HG03045 (cell line): Measurements from ENCODE around the gene ESRRA.

Experiments
- ATAC-seq: cut with Tn5 transposase; IDR thresholded peaks from one replicate; pipeline ENCODE4 v1.9.1; 2021; ENCODE audit warnings: mild to moderate bottlenecking, moderate library complexity; ENCODE audit not compliant: unreplicated experiment

Gene ESRRA

DNA sequence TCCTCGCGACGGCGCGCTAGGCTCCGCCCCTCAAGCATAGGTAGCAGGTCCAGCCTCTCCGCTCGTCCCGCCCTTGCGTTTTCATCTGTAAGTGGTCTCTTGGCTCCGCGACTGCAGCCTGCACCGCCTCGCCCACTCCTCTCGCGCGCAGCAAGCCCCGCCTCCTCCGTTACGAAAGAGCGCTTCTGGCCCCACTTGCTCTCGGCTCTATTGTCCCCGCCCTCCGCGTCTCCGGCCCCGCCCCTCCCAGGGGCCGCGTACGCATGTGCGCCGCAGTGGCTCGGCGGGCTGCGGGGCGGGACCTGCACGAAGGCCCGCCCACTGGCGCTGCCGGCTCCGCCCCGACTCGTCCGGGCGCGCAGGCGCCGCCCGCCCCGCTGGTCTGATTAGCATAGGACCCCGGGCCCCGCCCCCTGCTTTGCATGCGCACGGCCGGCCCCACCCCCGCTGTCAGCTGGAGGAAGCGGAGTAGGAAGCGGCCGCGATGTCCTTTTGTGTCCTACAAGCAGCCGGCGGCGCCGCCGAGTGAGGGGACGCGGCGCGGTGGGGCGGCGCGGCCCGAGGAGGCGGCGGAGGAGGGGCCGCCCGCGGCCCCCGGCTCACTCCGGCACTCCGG is at the start of gene ESRRA:
Gene ESRRA (plus strand): TSS at position 450 of the 616 bp plus-strand sequence. CDS start 1,656 bp downstream, outside the sequence.
- peak; percentile 70 for ATAC-seq

DNA sequence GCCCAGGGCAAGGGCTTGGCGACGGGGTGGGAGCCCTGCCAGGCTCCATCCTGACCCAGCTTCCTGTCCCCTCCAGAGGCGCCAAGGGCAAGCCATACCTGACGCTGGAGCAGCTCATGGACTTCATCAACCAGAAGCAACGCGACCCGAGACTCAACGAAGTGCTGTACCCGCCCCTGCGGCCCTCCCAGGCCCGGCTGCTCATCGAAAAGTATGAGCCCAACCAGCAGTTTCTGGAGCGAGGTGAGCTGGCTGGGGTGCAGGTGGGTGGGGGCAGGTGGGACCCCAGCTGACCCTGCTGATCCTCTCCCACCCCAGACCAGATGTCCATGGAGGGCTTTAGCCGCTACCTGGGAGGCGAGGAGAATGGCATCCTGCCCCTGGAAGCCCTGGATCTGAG is 49.0 kb upstream of the ESRRA start:
- no peak for ATAC-seq

DNA sequence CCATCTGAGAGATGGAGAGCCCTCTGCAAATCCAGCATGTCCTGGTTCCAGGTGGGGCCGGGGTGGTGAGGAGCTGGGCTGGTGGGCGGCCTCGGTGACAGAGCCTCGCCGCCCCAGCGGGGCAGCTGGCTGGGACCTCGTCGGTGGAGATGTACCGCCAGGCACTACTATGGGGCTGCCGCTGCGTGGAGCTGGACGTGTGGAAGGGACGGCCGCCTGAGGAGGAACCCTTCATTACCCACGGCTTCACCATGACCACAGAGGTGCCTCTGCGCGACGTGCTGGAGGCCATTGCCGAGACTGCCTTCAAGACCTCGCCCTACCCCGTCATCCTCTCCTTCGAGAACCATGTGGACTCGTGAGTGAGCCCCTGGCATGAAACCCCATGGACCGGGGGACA is 47.0 kb upstream of the ESRRA start:
- no peak for ATAC-seq

DNA sequence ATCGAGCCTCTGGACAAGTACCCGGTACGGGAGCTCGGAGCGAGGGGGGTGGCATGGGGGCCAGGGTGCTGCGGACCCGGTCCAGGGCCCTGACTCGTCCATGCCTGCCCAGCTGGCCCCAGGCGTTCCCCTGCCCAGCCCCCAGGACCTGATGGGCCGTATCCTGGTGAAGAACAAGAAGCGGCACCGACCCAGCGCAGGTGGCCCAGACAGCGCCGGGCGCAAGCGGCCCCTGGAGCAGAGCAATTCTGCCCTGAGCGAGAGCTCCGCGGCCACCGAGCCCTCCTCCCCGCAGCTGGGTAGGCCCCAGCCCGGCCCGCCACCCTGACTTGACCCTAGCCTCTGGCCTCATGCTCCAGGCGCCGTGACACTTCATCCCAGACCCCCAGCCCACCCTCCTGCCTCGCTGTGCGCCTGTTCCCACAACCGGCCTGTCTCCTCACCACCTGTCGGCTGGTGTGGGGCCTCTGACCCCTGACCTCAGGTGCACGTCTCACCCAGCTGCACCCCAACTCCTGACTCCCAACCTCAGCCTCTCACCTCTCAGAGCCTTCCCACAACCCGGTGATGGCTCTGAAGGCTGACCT is 46.3 kb upstream of the ESRRA start:
- no peak for ATAC-seq

DNA sequence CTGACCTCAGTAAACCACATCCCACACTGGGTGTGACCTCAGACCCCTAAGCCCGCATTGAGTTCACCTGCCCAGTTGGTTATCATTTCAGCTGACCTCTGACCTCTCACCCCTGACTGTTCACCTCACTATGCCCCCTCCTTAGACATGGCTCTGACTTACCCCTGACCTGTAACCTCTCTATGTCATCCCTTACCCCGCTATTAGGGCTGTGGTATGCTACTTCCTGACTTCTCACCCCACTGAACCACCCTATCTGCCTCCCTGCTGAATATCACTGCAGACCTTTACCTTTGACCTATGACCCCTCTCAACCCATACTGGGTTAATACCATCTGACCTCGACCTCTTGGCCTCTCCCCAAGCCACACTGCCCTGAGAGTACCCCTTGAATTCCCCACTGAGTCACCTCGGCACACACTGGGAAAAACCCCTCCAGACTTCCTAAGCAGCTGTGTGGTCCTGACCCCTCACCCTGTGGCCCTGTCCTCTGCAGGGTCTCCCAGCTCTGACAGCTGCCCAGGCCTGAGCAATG is 45.7 kb upstream of the ESRRA start:
- ATAC-seq: no peak

DNA sequence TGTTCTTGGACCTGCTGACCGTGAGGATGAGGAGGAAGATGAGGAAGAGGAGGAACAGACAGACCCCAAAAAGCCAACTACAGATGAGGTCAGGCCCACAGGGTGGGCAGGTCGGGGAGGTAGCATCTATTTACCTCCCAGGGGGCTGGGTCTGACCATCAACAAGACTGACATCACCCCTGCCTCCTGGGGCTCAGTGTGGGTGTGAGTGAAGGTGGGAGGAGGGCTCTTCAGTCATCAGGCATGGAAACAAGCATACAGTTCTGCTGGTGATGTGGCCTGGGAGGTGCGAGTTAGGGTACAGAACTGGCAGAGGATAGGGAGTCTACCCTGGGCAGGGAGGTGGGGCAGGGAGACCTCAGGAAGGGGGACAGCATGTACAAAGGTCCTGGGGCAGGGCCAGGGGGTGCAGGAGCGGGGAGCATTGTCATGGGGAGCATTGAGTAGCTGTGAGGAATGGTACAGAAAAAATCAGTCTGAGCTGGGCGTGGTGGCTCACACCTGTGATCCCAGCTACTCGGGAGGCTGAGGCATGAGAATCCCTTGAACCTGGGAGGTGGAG is 45.1 kb upstream of the ESRRA start:
- ATAC-seq: no peak

DNA sequence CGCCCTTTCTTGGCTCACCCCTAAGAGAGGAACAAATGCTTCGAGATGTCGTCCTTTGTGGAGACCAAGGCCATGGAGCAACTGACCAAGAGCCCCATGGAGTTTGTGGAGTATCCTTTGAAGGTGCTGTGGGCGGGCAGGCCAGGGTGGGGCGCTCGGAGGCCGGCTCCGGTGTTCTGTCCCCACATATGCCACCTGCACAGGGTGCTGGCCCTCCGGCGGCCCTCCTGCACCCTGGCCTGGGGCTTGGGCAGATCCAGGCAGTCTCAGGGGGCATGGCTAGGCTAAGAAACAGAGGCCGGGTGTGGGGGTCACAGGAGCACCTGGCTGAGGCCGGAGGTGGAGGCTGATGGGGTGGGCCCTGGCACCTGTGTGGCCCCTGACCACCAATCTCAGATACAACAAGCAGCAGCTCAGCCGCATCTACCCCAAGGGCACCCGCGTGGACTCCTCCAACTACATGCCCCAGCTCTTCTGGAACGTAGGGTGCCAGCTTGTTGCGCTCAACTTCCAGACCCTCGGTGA is 43.7 kb upstream of the ESRRA start:
- no peak for ATAC-seq

DNA sequence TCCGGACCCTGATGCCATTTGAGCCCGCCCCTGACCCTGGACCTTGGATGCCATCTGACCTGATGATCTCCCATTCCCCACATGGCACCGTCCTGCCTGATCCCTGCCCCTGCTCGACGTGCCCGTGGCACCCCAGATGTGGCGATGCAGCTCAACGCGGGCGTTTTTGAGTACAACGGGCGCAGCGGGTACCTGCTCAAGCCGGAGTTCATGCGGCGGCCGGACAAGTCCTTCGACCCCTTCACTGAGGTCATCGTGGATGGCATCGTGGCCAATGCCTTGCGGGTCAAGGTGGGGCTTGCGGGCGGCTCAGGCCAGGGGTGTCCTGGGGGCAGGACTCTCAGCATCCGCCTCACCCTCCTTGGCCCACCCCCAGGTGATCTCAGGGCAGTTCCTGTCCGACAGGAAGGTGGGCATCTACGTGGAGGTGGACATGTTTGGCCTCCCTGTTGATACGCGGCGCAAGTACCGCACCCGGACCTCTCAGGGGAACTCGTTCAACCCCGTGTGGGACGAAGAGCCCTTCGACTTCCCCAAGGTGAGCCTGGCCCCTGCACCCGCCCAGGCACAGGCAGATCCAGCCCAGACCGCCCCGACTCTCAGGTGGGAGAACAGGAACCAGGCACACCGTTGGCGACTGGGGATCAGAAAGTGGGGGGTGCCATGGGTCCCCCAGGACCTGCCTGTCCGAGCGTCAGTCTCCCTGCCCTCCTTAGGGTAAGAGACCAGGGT is 42.9 kb upstream of the ESRRA start:
- no peak for ATAC-seq

DNA sequence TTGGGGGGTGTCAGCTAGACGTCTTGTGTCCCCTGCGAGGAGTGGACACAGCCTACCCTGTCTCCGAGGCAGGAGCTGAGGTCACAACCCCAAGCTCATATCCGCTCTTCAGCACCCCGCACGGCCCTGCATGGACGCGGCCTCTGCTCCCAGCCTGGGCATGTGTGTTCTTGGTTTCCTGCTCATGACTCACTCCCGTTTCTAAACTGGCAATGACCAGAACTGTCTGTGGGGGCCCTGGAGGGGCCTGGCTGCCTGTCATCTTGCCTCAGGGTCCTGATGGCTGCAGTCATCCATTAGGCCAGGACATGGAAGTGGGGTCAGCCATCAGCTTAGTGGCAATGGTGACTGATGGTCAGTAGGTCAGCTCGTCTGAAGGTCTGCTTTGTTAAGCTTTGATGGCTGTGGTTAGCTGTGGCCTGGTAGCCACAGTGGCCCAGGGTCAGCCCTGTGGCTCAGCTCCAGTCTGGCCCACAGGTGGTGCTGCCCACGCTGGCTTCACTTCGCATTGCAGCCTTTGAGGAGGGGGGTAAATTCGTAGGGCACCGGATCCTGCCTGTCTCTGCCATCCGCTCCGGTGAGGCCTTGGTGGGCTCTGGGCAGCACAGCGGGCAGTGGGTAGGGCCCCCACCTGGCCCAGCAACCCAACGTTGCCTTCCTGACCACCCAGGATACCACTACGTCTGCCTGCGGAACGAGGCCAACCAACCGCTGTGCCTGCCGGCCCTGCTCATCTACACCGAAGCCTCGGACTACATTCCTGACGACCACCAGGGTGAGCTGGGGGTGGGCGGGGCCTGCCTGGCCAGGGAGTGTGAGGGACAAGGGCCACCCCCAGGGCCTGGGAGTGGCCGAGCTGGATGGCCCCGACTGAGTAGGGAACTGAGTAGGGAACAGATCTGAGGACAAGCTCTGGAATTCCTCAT is 42.0 kb upstream of the ESRRA start:
- no peak for ATAC-seq

DNA sequence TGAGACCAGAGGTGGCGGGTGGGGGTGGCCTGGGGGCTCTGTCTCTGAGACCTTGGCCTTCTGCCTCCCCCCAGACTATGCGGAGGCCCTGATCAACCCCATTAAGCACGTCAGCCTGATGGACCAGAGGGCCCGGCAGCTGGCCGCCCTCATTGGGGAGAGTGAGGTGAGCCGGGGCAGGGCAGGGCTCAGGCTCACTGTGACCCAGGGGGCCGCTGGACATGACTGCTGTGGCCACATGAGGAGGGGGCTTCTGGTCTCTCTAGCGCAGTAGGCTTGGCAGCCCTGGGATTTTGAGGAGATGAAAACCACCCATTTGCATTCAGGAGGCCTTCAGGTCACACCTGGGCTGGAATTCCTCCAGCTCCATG is 41.4 kb upstream of the ESRRA start:
- ATAC-seq: no peak

DNA sequence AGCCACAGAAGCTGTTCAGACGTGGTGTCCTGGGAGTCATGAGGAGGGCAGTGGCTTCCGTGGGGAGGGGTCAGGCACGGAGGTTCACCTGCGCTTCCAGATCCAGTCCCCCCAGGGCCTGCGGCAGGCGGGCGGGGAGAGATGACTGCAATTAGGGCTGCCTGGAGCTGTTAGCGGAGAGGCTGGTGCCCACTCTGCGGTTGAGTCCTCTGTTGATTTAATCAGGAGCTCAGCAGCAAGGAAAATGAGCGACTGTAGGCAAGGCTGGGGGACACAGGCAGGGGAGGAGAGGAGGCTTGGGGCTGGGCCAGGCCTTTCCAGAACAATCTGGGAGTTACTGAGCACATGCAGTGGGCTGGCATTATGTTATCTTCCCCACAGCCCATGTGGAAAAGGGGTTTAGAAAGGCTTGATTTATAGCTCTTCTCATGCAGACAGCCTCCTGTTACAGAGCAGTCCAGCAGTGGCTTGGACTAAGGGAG is 40.9 kb upstream of the ESRRA start:
- no peak for ATAC-seq

DNA sequence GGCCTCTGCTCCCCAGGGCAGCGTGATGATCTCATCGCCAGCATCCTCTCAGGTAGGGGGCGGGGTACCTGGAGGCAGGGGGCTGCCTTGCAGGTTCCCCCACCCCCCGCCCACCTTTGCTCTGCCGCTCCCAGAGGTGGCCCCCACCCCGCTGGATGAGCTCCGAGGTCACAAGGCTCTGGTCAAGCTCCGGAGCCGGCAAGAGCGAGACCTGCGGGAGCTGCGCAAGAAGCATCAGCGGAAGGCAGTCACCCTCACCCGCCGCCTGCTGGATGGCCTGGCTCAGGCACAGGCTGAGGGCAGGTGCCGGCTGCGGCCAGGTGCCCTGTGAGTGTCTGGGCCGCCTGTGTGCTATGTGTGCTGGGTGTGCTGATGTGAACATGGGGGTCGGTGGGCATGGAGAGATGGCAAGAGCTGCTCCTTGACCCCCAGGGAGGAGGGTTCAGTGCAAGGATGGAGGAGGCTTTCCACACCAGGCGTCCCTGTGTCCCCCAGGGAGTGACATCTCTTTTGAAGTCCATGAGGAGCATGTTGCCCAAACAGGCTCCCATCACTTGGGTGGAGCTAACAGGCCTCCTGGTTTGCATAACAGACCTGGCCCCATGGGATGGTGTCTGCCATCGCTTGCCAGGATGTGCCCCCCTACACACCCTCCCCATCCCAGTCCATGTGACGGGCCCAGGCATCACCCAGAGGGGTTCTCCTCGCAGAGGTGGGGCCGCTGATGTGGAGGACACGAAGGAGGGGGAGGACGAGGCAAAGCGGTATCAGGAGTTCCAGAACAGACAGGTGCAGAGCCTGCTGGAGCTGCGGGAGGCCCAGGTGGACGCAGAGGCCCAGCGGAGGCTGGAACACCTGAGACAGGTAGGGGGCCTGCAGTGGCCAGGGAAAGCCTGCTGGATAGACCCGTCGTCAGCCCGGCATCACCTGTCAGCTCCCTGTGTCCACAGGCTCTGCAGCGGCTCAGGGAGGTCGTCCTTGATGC is 39.9 kb upstream of the ESRRA start:
- ATAC-seq: no peak

DNA sequence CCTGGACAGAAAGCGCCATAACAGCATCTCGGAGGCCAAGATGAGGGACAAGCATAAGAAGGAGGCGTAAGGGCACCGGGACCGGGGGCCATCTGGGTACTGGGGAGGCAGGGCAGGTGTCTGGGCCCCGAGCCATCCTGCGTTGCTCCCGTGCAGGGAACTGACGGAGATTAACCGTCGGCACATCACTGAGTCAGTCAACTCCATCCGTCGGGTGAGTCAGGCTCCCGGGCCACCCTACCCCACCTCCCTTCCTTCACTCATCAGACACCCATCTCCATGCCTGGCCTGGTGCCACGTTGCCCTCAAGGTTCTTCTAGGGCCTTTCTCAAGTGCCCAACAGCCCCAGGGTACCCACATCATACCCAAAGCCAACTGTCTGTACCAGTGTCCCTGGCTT is 39.0 kb upstream of the ESRRA start:
- ATAC-seq: no peak

DNA sequence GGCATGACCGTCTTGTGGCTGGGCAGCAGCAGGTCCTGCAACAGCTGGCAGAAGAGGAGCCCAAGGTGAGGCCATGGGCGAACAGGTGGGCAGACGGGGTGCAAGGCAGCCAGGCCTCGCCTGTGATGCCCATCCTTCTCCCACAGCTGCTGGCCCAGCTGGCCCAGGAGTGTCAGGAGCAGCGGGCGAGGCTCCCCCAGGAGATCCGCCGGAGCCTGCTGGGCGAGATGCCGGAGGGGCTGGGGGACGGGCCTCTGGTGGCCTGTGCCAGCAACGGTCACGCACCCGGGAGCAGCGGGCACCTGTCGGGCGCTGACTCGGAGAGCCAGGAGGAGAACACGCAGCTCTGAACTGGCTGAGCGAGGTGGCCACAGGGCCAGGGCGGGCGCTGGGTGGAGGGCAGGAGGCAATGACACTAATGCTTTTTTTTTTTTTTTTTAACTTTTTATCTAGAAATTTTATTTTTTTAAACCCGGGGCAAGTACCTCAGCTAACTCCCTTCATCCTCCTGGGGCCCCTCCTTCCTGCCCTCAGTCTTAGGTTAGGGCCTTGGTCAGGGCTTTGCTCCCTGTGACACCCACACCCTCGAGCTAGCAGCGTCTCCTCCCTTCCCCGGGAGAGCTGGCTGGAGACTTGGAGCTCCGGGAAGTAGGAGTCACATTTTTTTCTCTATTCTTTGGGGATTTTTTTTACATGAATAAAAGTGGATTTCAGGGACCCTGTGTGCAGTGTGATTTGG is 37.9 kb upstream of the ESRRA start:
- no peak for ATAC-seq

DNA sequence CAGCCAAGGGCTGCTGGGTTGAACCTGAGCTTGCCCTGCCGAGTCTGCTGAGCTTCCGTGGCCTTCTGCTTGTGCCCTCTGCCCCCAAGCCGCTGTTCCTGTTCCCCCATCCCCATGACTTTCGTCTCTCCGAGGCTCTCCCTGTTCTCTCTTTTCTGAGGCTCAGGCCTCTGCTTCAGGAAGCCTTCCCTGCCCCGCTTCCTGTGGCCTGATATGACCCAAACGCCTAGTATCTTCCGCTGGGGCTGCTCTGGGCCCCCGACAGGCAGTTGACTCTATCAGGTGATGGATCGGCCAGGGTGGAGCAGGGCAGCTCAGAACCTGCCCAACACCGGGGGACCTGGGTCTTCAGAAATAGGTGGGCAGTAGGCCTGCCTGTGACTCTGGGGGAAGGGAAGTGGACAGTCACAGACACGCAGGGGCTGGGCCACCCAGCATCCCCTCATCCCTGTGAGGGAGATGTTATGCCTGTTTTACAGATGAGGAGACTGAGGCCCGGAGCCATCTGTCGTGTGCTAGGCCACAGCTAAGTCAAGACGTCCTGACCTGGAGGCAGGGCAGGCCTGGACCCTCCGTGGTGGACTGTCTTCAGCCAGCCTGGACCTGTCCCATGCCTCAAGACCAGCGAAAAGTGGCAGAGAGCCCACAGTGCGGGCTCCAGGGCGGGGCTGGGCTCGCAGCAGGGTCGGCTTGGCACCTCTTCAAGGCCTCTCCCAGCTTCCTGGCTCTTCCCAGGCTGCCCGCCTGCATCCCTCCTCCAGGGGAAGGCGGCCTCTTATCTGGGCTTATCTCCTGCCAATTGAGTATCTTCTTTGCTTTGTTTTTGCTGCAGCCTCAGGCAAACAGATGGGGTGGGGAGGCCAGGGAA is 37.1 kb upstream of the ESRRA start:
- ATAC-seq: no peak

DNA sequence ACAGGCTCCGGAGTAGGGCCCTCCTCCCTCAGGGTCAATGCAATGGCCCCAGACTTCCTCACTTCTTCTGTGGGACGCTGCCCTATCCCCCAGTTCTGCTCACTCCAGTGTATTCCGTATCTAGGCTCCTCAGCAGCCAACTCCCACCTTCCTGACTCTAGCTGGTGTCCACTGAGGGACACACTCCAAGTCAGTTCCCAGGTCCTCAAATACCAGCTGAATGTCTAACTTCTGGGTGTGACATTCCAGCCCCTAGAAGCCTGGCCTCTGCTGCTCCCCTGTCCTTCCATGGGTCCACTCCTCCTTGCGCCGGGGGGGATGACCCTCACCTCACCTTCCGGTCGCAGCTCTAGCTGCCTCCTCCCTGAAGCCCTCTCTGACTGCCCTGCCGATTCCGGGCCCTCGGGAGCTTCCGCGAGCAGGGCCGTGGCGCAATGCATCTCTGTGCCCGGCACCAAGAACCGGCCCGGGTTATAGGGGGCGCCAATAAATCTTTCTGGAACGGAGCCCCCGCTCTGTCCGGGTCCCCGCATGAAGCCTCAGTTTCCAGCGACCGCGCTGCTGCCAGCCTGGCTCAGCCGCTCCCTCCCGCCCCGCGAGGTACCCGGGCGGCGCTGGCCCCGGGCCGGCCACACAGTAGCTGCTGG is 36.3 kb upstream of the ESRRA start:
- ATAC-seq: peak; percentile 19
